ENCODE results near the gene HAPLN2. TPM values are rescaled to one million over a fixed set of nuclear protein-coding genes. Genes with fewer than 3 reads are reported as not detected.

The HAPLN2 gene
- total and polyA plus RNA-seq, 2 of the 8 experiments (the other 6 are each of a cell fraction or from before 2014, with no cell fraction given): 0.19 to 0.51 TPM

DNA sequence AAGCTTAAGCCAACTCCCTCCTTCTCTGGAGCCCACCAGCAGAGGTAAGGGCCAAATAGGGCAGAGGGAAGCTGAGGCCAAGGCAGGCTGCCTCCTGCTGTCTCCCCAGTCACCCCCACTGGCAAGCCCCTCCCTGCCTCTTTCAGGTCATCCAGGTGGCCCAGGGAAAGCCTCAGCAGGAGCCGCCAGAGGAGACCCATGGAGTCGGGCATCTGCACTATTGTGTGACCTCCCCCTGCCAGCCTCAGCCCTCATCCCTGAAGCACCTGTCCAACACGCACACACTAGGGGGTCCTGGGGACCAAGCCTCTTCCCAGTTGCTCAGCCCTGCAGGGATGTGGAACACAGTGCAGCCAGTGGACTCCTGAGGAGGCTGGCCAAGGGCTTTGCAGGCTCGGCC, 32.9 kb upstream of the HAPLN2 start:
- H3K4me1 ChIP-seq (replicated peaks in 1 of 4; ENCODE audit: control insufficient read depth in 3 of 4, insufficient read depth in 4 of 4, low read length in 3 of 4): peaks cover 0 to 17% (median 5%) of the 10 kb centered on the region in 4 experiments; a peak in 6 of 7 replicates
- no peak overlapping the region for H4K5ac ChIP-seq (ENCODE audit: insufficient read length, low read depth, low read length)
- H3K23me2 ChIP-seq (ENCODE audit: low read depth, low read length): peaks cover 3% of the 10 kb centered on the region
- ChIA-PET CTCF (ENCODE audit: partially characterized antibody) (interaction anchor here (0.7 to 4.7 kb wide), 22 partner anchors 7 to 492 kb away, joined by 3 to 35 read pairs (median 5); partner anchors contain the start of genes GPATCH4 and HAPLN2), POLR2A (ENCODE audit: partially characterized antibody) (interaction anchor here (1.1 to 1.9 kb wide), 6 partner anchors 7 to 38 kb away, joined by 3 to 10 read pairs (median 4); no protein-coding TSS in a partner anchor)
- H3K4me3 ChIP-seq (ENCODE audit: extremely low read depth in 1 of 4, insufficient read depth in 2 of 4, low read depth in 3 of 4, low read length in 4 of 4): no peak overlapping the region
- H3K23ac ChIP-seq (ENCODE audit: insufficient read length): no peak overlapping the region
- H3K56ac ChIP-seq (replicated peaks; ENCODE audit: insufficient read length, low read depth, low read length): no peak overlapping the region
- no peak overlapping the region for H3K14ac ChIP-seq (ENCODE audit: insufficient read length)
- FAIRE-seq (no peak), DNase-seq (ENCODE audit: low read depth in 1 of 2, low spot score in 2 of 2) (no peak)
- no peaks in the 10 kb centered on the region for H3K36me3 ChIP-seq (ENCODE audit: control insufficient read depth in 2 of 4, insufficient read depth in 4 of 4, low read length in 3 of 4)
- H2AFZ ChIP-seq (ENCODE audit: low read length): no peak overlapping the region
- no peak overlapping the region for H3K4ac ChIP-seq (replicated peaks; ENCODE audit: insufficient read length, low read depth, low read length)
- no peak overlapping the region for H2BK15ac ChIP-seq (ENCODE audit: low read length)
- no peak overlapping the region for H4K8ac ChIP-seq (ENCODE audit: extremely low read depth, insufficient read depth, low read length)
- H2BK20ac ChIP-seq (ENCODE audit: low read length): no peak overlapping the region
- H3K4me2 ChIP-seq (ENCODE audit: insufficient read depth in 1 of 2, low read depth in 2 of 2, low read length in 2 of 2): no peak overlapping the region
- H2BK12ac ChIP-seq (ENCODE audit: low read depth, low read length): 0 out of 2 replicates have a peak overlapping the region, but pooled peaks have one; percentile 3
- H2BK5ac ChIP-seq (ENCODE audit: low read depth, low read length): no peak overlapping the region
- H3K79me2 ChIP-seq (ENCODE audit: control insufficient read depth in 1 of 2, insufficient read depth in 2 of 2, low read length in 2 of 2): no peaks in the 10 kb centered on the region
- no peak overlapping the region for H3K27ac ChIP-seq (ENCODE audit: low read depth, low read length)
- H3K9ac ChIP-seq (replicated peaks in 1 of 4; ENCODE audit: extremely low read depth in 1 of 4, low read depth in 3 of 4, low read length in 3 of 4): no peak overlapping the region
- no peak overlapping the region for H3K18ac ChIP-seq (ENCODE audit: extremely low read depth, low read length)
- no peaks in the 10 kb centered on the region for H4K20me1 ChIP-seq (replicated peaks in 1 of 2; ENCODE audit: control insufficient read depth in 1 of 2, insufficient read depth in 2 of 2, low read length in 2 of 2)
- WGBS, 2 experiments (ENCODE audit: extremely low coverage in 1 of 2, insufficient coverage in 1 of 2, insufficient read length in 1 of 2, insufficient replicate concordance in 2 of 2, low coverage in 1 of 2, low lambda C conversion rate in 2 of 2, missing lambda C conversion rate in 1 of 2): 61% methylated on average over 4 of the region's 4 CpGs; no CpG with 5 or more reads in 1 of the 2 experiments
- no peak overlapping the region for H2BK120ac ChIP-seq (replicated peaks; ENCODE audit: low read depth, low read length)
- H3K9me3 ChIP-seq (ENCODE audit: insufficient read depth in 2 of 2, low read depth in 1 of 2, low read length in 1 of 2): no peaks in the 10 kb centered on the region
- no peak for TF ChIP-seq GABPA (IDR thresholded peaks at IDR 0.05; ENCODE audit: borderline replicate concordance, insufficient read depth, low read length)
- TF ChIP-seq SIN3A (conservative IDR thresholded peaks at IDR 0.05 in 1 of 2, IDR thresholded peaks at IDR 0.05 in 1 of 2; ENCODE audit: low read depth in 1 of 2, low read length in 2 of 2): no peak
- TF ChIP-seq EGR1 (IDR thresholded peaks at IDR 0.05; ENCODE audit: borderline replicate concordance, low read depth, low read length): no peak
- TF ChIP-seq NRF1 (IDR thresholded peaks at IDR 0.05; ENCODE audit: low read depth, low read length): no peak
- TF ChIP-seq BCL11A (IDR thresholded peaks at IDR 0.05; ENCODE audit: low read depth in 2 of 2, low read length in 2 of 2): no peak
- no peak for TF ChIP-seq POLR2AphosphoS5 (IDR thresholded peaks at IDR 0.05; ENCODE audit: low read depth, low read length)
- no peaks in the 10 kb centered on the region for H3K27me3 ChIP-seq (replicated peaks in 1 of 4; ENCODE audit: control insufficient read depth in 3 of 4, extremely low read depth in 1 of 4, insufficient read depth in 3 of 4, low read length in 3 of 4)
- no peaks in the 10 kb centered on the region for H3K79me1 ChIP-seq (ENCODE audit: low read depth, low read length)
- no peak overlapping the region for H2AK5ac ChIP-seq (ENCODE audit: low read depth, low read length)
- no peak overlapping the region for H4K91ac ChIP-seq (replicated peaks; ENCODE audit: insufficient read length, low read length)

All from H1 (cell line).